ENCODE measurements around the gene ASTL.

Gene ASTL

DNA sequence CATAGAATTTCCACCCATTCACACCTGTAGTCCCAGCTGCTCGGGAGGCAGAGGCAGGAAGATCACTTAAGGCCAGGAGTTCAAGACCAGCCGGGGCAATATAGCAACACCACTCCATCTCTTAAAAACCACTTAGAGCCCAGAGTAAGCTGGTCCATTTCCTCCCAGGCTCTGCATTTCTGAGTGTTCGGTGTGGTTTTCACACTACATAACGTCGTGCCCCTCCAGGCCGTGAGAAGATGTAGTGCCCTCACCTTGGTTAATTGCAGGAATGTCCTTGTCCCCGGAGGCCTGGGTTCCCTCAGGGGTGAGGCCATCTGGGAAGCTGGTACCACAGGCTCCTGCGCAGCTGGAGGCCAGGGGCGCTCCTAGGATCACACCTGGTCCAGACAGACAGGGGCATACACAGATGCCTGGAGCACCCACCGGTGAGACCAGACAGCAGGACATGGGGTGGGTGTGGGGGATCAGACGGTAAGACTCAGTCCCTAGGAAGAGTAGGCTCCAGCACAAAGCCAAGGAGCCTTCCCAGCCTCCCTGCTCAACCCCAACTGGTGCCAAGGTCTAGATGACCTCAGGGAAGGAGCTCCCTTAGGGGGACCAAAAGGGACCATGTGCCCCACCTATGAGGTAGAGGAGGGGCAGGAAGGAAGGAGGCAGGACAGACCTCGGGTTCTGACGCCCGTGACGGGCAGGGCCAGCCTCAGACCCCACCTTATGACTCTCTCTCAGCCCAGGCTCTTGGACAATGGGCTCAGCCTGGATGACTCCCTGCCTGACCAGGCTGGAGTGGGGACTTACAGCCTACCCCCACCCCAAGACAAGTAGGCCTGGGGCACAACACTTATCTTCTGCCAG is 752 bp downstream of the ASTL start:
- Histone ChIP-seq H3K9me3 (ENCODE audit: control insufficient read depth, insufficient read depth, low read length) (no peaks in the 10 kb centered on the region), H3K4me3 (ENCODE audit: low read length) (no peak overlapping the region), H3K4me1 (ENCODE audit: control insufficient read depth, insufficient read depth, low read length) (no peaks in the 10 kb centered on the region; the same call in none of the 2 replicates), H3K27me3 (ENCODE audit: control insufficient read depth, insufficient read depth, low read length) (no peaks in the 10 kb centered on the region), H3K36me3 (ENCODE audit: control insufficient read depth, insufficient read depth, low read length) (no peaks in the 10 kb centered on the region), H3K27ac (ENCODE audit: low read length) (no peak overlapping the region)
- no peak for DNase-seq (ENCODE audit: low read depth, low spot score)
- whole genome bisulfite sequencing (ENCODE audit: insufficient coverage, insufficient read length) = no CpG with 5 or more reads among the region's 15 CpGs

DNA sequence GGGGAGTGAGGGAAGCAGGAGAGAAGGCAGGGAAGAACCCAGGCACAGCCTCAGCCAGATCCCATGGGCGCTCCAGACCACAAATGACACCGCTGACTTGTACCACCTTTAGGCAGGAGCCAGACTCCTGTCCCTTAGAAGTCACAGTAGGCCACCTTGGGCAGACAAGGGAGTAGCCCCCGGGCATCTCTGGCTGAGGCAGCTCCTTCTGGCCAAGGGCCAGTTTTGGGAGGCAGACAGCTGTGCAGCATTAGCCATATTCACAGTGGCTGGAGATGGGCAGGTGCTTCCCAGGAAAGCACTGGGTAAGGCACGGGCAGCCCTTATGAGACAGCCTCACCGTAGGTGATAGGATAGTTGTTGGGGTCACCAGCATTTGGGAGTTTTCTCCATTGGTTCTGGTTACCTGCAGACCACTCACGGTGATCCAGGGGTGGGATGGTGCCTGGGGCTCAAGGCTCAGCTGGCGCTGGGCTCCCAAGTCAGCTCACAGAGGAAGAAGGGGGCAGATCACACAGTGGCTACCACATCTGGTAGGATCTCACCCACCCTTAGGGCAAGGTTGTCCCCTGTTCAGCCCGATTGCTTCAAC is 2.1 kb downstream of the ASTL start:
- no peak for DNase-seq (ENCODE audit: low read depth, low spot score)
- H3K4me1 ChIP-seq (ENCODE audit: control insufficient read depth, insufficient read depth, low read length) = no peaks in the 10 kb centered on the region; the same call in none of the 2 replicates
- no peaks in the 10 kb centered on the region for H3K9me3 ChIP-seq (ENCODE audit: control insufficient read depth, insufficient read depth, low read length)
- no peak overlapping the region for H3K4me3 ChIP-seq (ENCODE audit: low read length)
- no peaks in the 10 kb centered on the region for H3K36me3 ChIP-seq (ENCODE audit: control insufficient read depth, insufficient read depth, low read length)
- H3K27ac ChIP-seq (ENCODE audit: low read length) = no peak overlapping the region
- no peaks in the 10 kb centered on the region for H3K27me3 ChIP-seq (ENCODE audit: control insufficient read depth, insufficient read depth, low read length)
- no CpG with 5 or more reads among the region's 8 CpGs for WGBS (ENCODE audit: insufficient coverage, insufficient read length)

GRCh38 chr2:96135621-96136020 is 2.7 kb downstream of the ASTL start:
- H3K9me3 ChIP-seq (ENCODE audit: control insufficient read depth, insufficient read depth, low read length) = no peaks in the 10 kb centered on the region
- H3K4me1 ChIP-seq (ENCODE audit: control insufficient read depth, insufficient read depth, low read length) = no peaks in the 10 kb centered on the region; the same call in none of the 2 replicates
- no peak for DNase-seq (ENCODE audit: low read depth, low spot score)
- no peak overlapping the region for H3K27ac ChIP-seq (ENCODE audit: low read length)
- no peaks in the 10 kb centered on the region for H3K36me3 ChIP-seq (ENCODE audit: control insufficient read depth, insufficient read depth, low read length)
- no CpG with 5 or more reads among the region's 5 CpGs for WGBS (ENCODE audit: insufficient coverage, insufficient read length)
- H3K27me3 ChIP-seq (ENCODE audit: control insufficient read depth, insufficient read depth, low read length) = no peaks in the 10 kb centered on the region
- H3K4me3 ChIP-seq (ENCODE audit: low read length) = no peak overlapping the region

- WGBS (ENCODE audit: insufficient coverage, insufficient read length) = no CpG with 5 or more reads among the region's 9 CpGs
- H3K4me1 ChIP-seq (ENCODE audit: control insufficient read depth, insufficient read depth, low read length) = no peaks in the 10 kb centered on the region; the same call in none of the 2 replicates
- no peak for DNase-seq (ENCODE audit: low read depth, low spot score)
- H3K4me3 ChIP-seq (ENCODE audit: low read length) = no peak overlapping the region
- no peaks in the 10 kb centered on the region for H3K27me3 ChIP-seq (ENCODE audit: control insufficient read depth, insufficient read depth, low read length)
- H3K27ac ChIP-seq (ENCODE audit: low read length) = no peak overlapping the region
- no peaks in the 10 kb centered on the region for H3K9me3 ChIP-seq (ENCODE audit: control insufficient read depth, insufficient read depth, low read length)
- no peaks in the 10 kb centered on the region; the same call in 1 of the 2 replicates for H3K36me3 ChIP-seq (ENCODE audit: control insufficient read depth, insufficient read depth, low read length)
Observed at GRCh38 chr2:96135171-96135570, 3.1 kb downstream of the ASTL start.

- no peak overlapping the region for H3K4me3 ChIP-seq (ENCODE audit: low read length)
- H3K27me3 ChIP-seq (ENCODE audit: control insufficient read depth, insufficient read depth, low read length) = no peaks in the 10 kb centered on the region
- no peaks in the 10 kb centered on the region for H3K9me3 ChIP-seq (ENCODE audit: control insufficient read depth, insufficient read depth, low read length)
- no peaks in the 10 kb centered on the region; the same call in none of the 2 replicates for H3K4me1 ChIP-seq (ENCODE audit: control insufficient read depth, insufficient read depth, low read length)
- H3K36me3 ChIP-seq (ENCODE audit: control insufficient read depth, insufficient read depth, low read length) = no peaks in the 10 kb centered on the region; the same call in 1 of the 2 replicates
- no peak overlapping the region for H3K27ac ChIP-seq (ENCODE audit: low read length)
- DNase-seq (ENCODE audit: low read depth, low spot score) = no peak
- WGBS (ENCODE audit: insufficient coverage, insufficient read length) = no CpG with 5 or more reads among the region's 11 CpGs
Observed at GRCh38 chr2:96134421-96134820, 3.9 kb downstream of the ASTL start.

DNA sequence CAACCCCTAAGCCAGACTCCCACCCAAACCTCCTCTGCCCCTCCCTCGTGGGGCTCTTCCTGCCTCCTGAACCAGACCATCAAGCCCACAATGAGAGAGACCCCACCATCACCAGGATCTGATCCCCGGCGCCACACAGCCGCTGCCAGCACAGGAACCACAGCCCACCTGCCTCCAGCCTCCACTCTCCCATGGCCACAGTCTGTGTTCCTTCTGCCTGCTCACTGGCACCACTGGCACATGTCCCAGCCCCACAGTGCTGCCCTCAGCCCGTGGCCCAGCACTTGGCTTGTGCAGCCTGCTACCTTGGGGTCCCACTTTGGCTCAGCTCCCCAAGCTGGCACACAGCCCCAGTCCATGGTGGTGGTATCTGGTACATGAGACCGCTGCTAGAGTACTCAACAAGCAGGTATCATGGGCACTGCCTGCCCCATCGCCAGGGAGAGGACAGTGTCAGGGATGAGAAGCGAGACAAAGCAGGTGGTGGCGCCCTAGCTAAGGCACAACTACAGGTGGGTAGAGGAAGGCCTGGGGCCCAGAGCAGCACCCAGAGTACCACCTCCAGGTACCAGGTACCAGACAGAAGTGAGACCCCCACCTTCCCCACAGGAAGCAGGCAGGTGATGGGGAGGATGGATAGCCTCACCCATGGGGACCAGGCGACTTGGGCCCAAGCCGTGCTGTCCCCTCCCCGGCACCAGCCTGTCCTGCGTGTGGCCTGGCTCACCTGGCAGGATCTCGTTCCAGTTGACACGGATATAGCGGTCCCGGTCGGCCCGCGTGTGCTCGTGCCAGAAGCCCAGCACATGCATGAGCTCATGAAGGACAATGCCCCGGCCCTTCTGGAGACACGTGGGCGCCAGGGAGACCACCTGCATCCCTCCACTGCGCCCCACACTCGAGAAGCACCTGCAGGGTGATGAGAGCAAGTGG is 6.2 kb downstream of the ASTL start:
- no peak overlapping the region for H3K27ac ChIP-seq (ENCODE audit: low read length)
- no peaks in the 10 kb centered on the region for H3K9me3 ChIP-seq (ENCODE audit: control insufficient read depth, insufficient read depth, low read length)
- no peaks in the 10 kb centered on the region; the same call in 1 of the 2 replicates for H3K36me3 ChIP-seq (ENCODE audit: control insufficient read depth, insufficient read depth, low read length)
- DNase-seq (ENCODE audit: low read depth, low spot score) = no peak
- no peaks in the 10 kb centered on the region for H3K4me1 ChIP-seq (ENCODE audit: control insufficient read depth, insufficient read depth, low read length)
- no CpG with 5 or more reads among the region's 26 CpGs for WGBS (ENCODE audit: insufficient coverage, insufficient read length)
- H3K4me3 ChIP-seq (ENCODE audit: low read length) = no peak overlapping the region
- H3K27me3 ChIP-seq (ENCODE audit: control insufficient read depth, insufficient read depth, low read length) = no peaks in the 10 kb centered on the region

- no peaks in the 10 kb centered on the region; the same call in 1 of the 2 replicates for H3K36me3 ChIP-seq (ENCODE audit: control insufficient read depth, insufficient read depth, low read length)
- no peaks in the 10 kb centered on the region for H3K9me3 ChIP-seq (ENCODE audit: control insufficient read depth, insufficient read depth, low read length)
- no peaks in the 10 kb centered on the region for H3K4me1 ChIP-seq (ENCODE audit: control insufficient read depth, insufficient read depth, low read length)
- no CpG with 5 or more reads among the region's 10 CpGs for WGBS (ENCODE audit: insufficient coverage, insufficient read length)
- no peak overlapping the region for H3K4me3 ChIP-seq (ENCODE audit: low read length)
- H3K27ac ChIP-seq (ENCODE audit: low read length) = no peak overlapping the region
- H3K27me3 ChIP-seq (ENCODE audit: control insufficient read depth, insufficient read depth, low read length) = no peaks in the 10 kb centered on the region
- DNase-seq (ENCODE audit: low read depth, low spot score) = no peak
Observed at GRCh38 chr2:96131152-96131812, 7.0 kb downstream of the ASTL start.

- Histone ChIP-seq H3K27me3 (ENCODE audit: control insufficient read depth, insufficient read depth, low read length) (no peaks in the 10 kb centered on the region), H3K36me3 (ENCODE audit: control insufficient read depth, insufficient read depth, low read length) (no peaks in the 10 kb centered on the region; the same call in 1 of the 2 replicates), H3K4me3 (ENCODE audit: low read length) (no peak overlapping the region), H3K27ac (ENCODE audit: low read length) (no peak overlapping the region), H3K4me1 (ENCODE audit: control insufficient read depth, insufficient read depth, low read length) (no peaks in the 10 kb centered on the region), H3K9me3 (ENCODE audit: control insufficient read depth, insufficient read depth, low read length) (no peaks in the 10 kb centered on the region)
- no CpG with 5 or more reads among the region's 4 CpGs for WGBS (ENCODE audit: insufficient coverage, insufficient read length)
- DNase-seq (ENCODE audit: low read depth, low spot score) = no peak
Observed at GRCh38 chr2:96130483-96130882, 7.8 kb downstream of the ASTL start.

DNA sequence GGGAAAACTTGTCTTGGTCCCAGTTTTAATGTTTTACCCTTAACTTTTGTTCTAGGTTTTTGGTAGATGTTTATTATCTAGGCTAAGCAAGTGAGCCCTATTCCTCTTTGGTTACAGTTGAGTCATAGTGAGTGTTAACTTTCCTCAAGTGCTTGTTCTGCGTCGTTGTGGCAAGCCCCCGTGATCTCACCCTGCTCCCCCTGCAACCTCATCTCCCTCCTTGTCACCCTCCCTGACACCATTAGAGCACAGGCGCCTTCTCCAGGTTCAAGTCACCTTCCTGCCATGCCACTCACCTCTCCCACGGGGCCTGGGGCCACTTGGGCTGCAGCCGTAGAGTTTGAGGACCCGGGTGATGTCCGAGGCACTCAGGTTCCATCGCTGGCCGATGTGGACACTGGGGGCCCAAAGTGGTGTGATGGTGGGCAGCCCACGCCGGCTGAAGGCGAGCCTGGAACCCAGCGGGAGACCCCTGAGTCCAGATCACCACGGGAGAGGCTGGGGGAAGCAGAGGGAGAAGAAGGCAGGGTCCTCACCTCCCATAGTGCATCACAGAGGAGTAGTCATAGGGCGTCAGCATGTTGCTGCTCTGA is 8.7 kb downstream of the ASTL start:
- Histone ChIP-seq H3K4me1 (ENCODE audit: control insufficient read depth, insufficient read depth, low read length) (no peaks in the 10 kb centered on the region), H3K4me3 (ENCODE audit: low read length) (no peak overlapping the region), H3K27ac (ENCODE audit: low read length) (no peak overlapping the region), H3K27me3 (ENCODE audit: control insufficient read depth, insufficient read depth, low read length) (no peaks in the 10 kb centered on the region), H3K36me3 (ENCODE audit: control insufficient read depth, insufficient read depth, low read length) (no peaks in the 10 kb centered on the region; the same call in 1 of the 2 replicates), H3K9me3 (ENCODE audit: control insufficient read depth, insufficient read depth, low read length) (no peaks in the 10 kb centered on the region)
- DNase-seq (ENCODE audit: low read depth, low spot score) = no peak
- WGBS (ENCODE audit: insufficient coverage, insufficient read length) = no CpG with 5 or more reads among the region's 16 CpGs
